NCI-H2196 treated with DMSO at 0.1 percent for 48 hours (cell line): ENCODE results near the gene GUCY1A1.

Source experiments
- DNase-seq: peaks from one replicate; lab custom pipeline; 2025; ENCODE audit not compliant: unreplicated experiment; lab: John Stamatoyannopoulos, UW

GUCY1A1 gene

GRCh38 chr4:155734951-155735350 is 68.3 kb downstream of the GUCY1A1 start:
- DNase-seq = no peak

- DNase-seq = no peak
These were observed 68.8 kb downstream of the GUCY1A1 start for GRCh38 chr4:155735496-155735895.

GRCh38 chr4:155738548-155738947 is 71.9 kb downstream of the GUCY1A1 start:
- DNase-seq = no peak

GRCh38 chr4:155741546-155741945 is 74.9 kb downstream of the GUCY1A1 start:
- DNase-seq = no peak

GRCh38 chr4:155742310-155743015 is 75.8 kb downstream of the GUCY1A1 start:
- no peak for DNase-seq

GRCh38 chr4:155745984-155746383 is 79.3 kb downstream of the GUCY1A1 start:
- DNase-seq = no peak

- DNase-seq = no peak
These were observed 81.4 kb downstream of the GUCY1A1 start for GRCh38 chr4:155748039-155748438.

- DNase-seq = no peak
These were observed 82.4 kb downstream of the GUCY1A1 start for GRCh38 chr4:155749041-155749440.

GRCh38 chr4:155751569-155751968 is 84.9 kb downstream of the GUCY1A1 start:
- DNase-seq = no peak

GRCh38 chr4:155757745-155758265 is 91.2 kb downstream of the GUCY1A1 start:
- no peak for DNase-seq

GRCh38 chr4:155758481-155759371 is 92.1 kb downstream of the GUCY1A1 start, which contains the start of gene GUCY1B1:
TSS of gene GUCY1B1 (plus strand) at chr4:155759021. CDS start at chr4:155759141, 120 bp downstream.
- peak; percentile 80 for DNase-seq

- DNase-seq = peak; percentile 2
These were observed 93.0 kb downstream of the GUCY1A1 start for GRCh38 chr4:155759372-155760252.

GRCh38 chr4:155761047-155761446 is 94.4 kb downstream of the GUCY1A1 start:
- no peak for DNase-seq

- no peak for DNase-seq
These were observed 95.3 kb downstream of the GUCY1A1 start for GRCh38 chr4:155761916-155762315.

GRCh38 chr4:155762334-155762733 is 95.7 kb downstream of the GUCY1A1 start:
- no peak for DNase-seq

GRCh38 chr4:155763551-155763950 is 96.9 kb downstream of the GUCY1A1 start:
- no peak for DNase-seq

- DNase-seq = no peak
These were observed 98.5 kb downstream of the GUCY1A1 start for GRCh38 chr4:155765149-155765548.

- DNase-seq = no peak
These were observed 100.0 kb downstream of the GUCY1A1 start for GRCh38 chr4:155766622-155767021.

- DNase-seq = no peak
These were observed 101.7 kb downstream of the GUCY1A1 start for GRCh38 chr4:155768370-155768769.

- no peak for DNase-seq
These were observed 102.4 kb downstream of the GUCY1A1 start for GRCh38 chr4:155769090-155769489.
